Panc1 (cell line): ENCODE measurements around the gene ACAT2. TPM values are rescaled to one million over a fixed set of nuclear protein-coding genes. Genes with fewer than 3 reads are reported as not detected.

Source experiments
- ATAC-seq: fragments of 200-7000 bp; cut with Tn5 transposase; 2 replicates; pipeline ENCODE4 v1.9.1; 2020; ENCODE audit warnings: mild to moderate bottlenecking, moderate library complexity
- BruUV-seq: library from RNA; stranded (reverse); fragments of 400-500 nt; replicated peaks from 2 replicates; lab custom pipeline; 2021; lab: Mats Ljungman, UMichigan
- CTCF ChIA-PET: fragments of 300-600 bp; sonication (Branson Sonifier 250); formaldehyde crosslinking; loops from one replicate; lab custom pipeline; 2022; ENCODE audit warnings: antibody characterized with exemption; lab: Charles Lee
- POLR2A ChIA-PET: fragments of 300-600 bp; sonication (Branson Sonifier 250); formaldehyde crosslinking; loops from one replicate; lab custom pipeline; 2022; ENCODE audit warnings: antibody characterized with exemption; lab: Charles Lee
- DNase-seq: peaks from one replicate; pipeline ENCODE4 v3.0.0-alpha.2; 2010; ENCODE audit warnings: low read depth, low spot score
- H3K27ac ChIP-seq: 2 replicates; pipeline ENCODE4 v1.5.1; 2011; ENCODE audit warnings: mild to moderate bottlenecking, low read length, inconsistent platforms
- H3K27me3 ChIP-seq: fragments of 200-500 bp; sonication (Bioruptor generic); 2 replicates; pipeline ENCODE4 v1.6.0; 2014; ENCODE audit warnings: low read length, inconsistent platforms; ENCODE audit not compliant: control insufficient read depth, insufficient read depth
- H3K36me3 ChIP-seq: fragments of 200-500 bp; sonication (Bioruptor generic); 2 replicates; pipeline ENCODE4 v1.5.1; 2014; ENCODE audit warnings: inconsistent platforms, mild to moderate bottlenecking, low read length, moderate library complexity; ENCODE audit not compliant: control insufficient read depth, insufficient read depth
- H3K4me1 ChIP-seq: 2 replicates; pipeline ENCODE4 v1.5.1; 2011; ENCODE audit warnings: inconsistent platforms, mild to moderate bottlenecking, low read length, moderate library complexity; ENCODE audit not compliant: control insufficient read depth, insufficient read depth
- H3K4me3 ChIP-seq, 2 experiments: 2 replicates each; pipeline ENCODE4 v1.5.1; 2011 to 2012; ENCODE audit warnings: low read depth in 2 of 2, low read length in 2 of 2, mild to moderate bottlenecking in 2 of 2, inconsistent platforms in 1 of 2, moderate library complexity in 1 of 2
- H3K9me3 ChIP-seq: fragments of 200-500 bp; sonication (Bioruptor generic); 2 replicates; pipeline ENCODE4 v1.5.1; 2014; ENCODE audit warnings: low read depth, mild to moderate bottlenecking, inconsistent platforms, low read length, moderate library complexity; ENCODE audit not compliant: control insufficient read depth, insufficient read depth
- CTCF ChIP-seq: fragments of 450-650 bp; IDR thresholded peaks from 2 replicates; pipeline ENCODE4 v1.5.1; 2017; ENCODE audit warnings: mild to moderate bottlenecking
- POLR2AphosphoS5 ChIP-seq: IDR thresholded peaks from 2 replicates; pipeline ENCODE4 v1.6.1; 2012; ENCODE audit warnings: mild to moderate bottlenecking, low read depth, low read length, moderate library complexity
- REST ChIP-seq, 2 experiments: IDR thresholded peaks; 2 replicates each; pipeline ENCODE4 v1.6.1; 2011 to 2012; ENCODE audit warnings: low read depth in 2 of 2, control low read depth in 1 of 2, low read length in 1 of 2, mild to moderate bottlenecking in 1 of 2, moderate library complexity in 1 of 2; ENCODE audit not compliant: insufficient read depth in 1 of 2
- SIN3A ChIP-seq: IDR thresholded peaks from 2 replicates; pipeline ENCODE4 v1.6.1; 2012; ENCODE audit warnings: low read depth, mild to moderate bottlenecking, low read length, moderate library complexity, borderline replicate concordance; ENCODE audit not compliant: insufficient read depth
- TCF7L2 ChIP-seq: IDR thresholded peaks from 2 replicates; pipeline ENCODE4 v1.6.1; 2011; ENCODE audit warnings: mild to moderate bottlenecking, low read depth, low read length, inconsistent platforms
- in situ Hi-C: cut with HindIII; loops from 2 replicates; pipeline ENCODE4 v1.10.0; 2016; ENCODE audit warnings: low sequenced_read_pairs, low pct_unique_long_range_greater_than_20kb
- intact Hi-C: fragments of 100-400 bp; cut with micrococcal nuclease; formaldehyde crosslinking; loops from one replicate; pipeline ENCODE4 v1.10.0; 2022; ENCODE audit not compliant: unreplicated experiment
- total RNA-seq: library from RNA; stranded (reverse); gene quantifications from one replicate; pipeline ENCODE4 v1.2.1, GENCODE V29; 2021; ENCODE audit not compliant: unreplicated experiment

The ACAT2 gene
- total RNA-seq, 1 experiment from 2014 or later, result 112 TPM

DNA sequence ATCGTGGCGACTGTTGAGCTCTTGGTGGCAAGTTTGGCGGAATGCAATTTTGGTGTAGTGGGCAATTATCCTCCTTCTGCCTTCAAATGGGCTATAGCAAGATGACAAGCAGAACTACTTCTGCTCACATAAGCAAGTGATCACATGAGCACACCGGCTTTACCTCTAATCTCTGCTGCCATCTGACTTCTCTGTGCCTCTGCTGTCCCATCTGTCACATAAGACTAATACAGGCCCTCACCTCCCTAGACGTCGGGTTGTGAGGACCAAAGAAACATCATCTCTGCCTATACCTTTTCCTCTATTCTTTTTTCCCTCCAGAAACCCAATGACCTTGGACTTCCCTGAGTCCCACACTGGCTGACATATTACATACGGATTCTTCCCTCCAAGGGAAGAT lies 47.9 kb upstream of the ACAT2 start:
- CTCF ChIA-PET, result no interaction called here
- no peak overlapping the region for H3K27ac ChIP-seq
- intact Hi-C loops, result no loop called here
- ATAC-seq (no peak), DNase-seq (no peak)
- BruUV-seq, result no TSS peak
- H3K9me3 ChIP-seq, result no peaks in the 10 kb centered on the region
- H3K27me3 ChIP-seq, result no peaks in the 10 kb centered on the region
- H3K4me3 ChIP-seq, result no peak overlapping the region
- POLR2A ChIA-PET, result no interaction called here
- H3K4me1 ChIP-seq, result 0 out of 2 replicates have a peak, but pooled peaks cover 3% of the 10 kb centered on the region
- no peaks in the 10 kb centered on the region for H3K36me3 ChIP-seq
- TF ChIP-seq SIN3A (no peak), TCF7L2 (no peak), CTCF (no peak)
- in situ Hi-C loops, result no loop called here

DNA sequence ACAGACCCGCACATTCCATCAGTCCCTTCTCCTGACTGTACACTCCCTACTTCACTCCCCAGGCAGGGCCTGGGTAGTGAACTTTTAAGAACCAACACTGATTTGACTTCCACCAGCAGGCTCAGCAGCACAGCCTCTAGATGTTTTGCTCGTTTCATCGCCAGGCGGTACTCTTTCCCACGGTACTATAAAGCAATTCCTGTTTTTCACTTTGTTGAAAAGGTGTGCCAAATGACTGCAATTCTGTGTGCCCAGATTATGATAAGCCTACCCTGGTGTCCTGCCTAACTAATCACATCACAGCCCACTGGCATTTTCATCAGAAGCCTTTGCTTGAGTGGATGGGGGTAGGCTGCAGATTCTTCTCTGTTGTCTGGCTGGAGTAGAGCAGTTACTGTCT lies 47.4 kb upstream of the ACAT2 start:
- no peak for ATAC-seq
- ChIA-PET CTCF (no interaction called here), POLR2A (no interaction called here)
- intact Hi-C loops (no loop called here), in situ Hi-C loops (no loop called here)
- Histone ChIP-seq H3K27me3 (no peaks in the 10 kb centered on the region), H3K36me3 (no peaks in the 10 kb centered on the region), H3K27ac (no peak overlapping the region), H3K4me3 (no peak overlapping the region), H3K9me3 (no peaks in the 10 kb centered on the region), H3K4me1 (0 out of 2 replicates have a peak, but pooled peaks cover 3% of the 10 kb centered on the region)
- no TSS peak for BruUV-seq
- no peak for DNase-seq
- TF ChIP-seq POLR2AphosphoS5 (no peak), TCF7L2 (no peak), CTCF (no peak)

DNA sequence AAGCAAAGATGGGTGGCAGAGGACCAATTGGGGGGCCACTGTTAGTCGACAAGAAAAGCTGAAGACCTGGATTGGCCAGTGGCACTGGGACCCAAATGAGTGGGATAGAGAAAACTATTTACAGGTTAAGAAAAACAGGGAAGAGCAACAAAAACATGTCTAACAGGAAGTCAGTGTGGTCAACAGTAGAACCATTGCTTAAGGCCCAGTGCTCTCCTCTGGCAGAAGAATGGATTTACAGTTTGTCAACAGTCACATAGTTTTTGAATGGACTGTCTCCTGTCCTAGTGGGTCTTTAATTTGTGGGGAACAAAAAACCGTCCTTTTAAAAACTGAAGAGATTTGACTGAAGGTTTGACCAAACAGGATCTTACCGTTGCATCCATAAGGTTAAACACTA lies 46.7 kb upstream of the ACAT2 start:
- no peaks in the 10 kb centered on the region for H3K27me3 ChIP-seq
- ChIA-PET CTCF (no interaction called here), POLR2A (no interaction called here)
- no peaks in the 10 kb centered on the region for H3K36me3 ChIP-seq
- intact Hi-C loops, result no loop called here
- in situ Hi-C loops, result no loop called here
- no peak overlapping the region for H3K27ac ChIP-seq
- no TSS peak for BruUV-seq
- no peak overlapping the region for H3K4me3 ChIP-seq
- DNase-seq (no peak), ATAC-seq (no peak)
- H3K4me1 ChIP-seq, result 0 out of 2 replicates have a peak, but pooled peaks cover 3% of the 10 kb centered on the region
- TF ChIP-seq POLR2AphosphoS5 (no peak), TCF7L2 (no peak), SIN3A (no peak), REST (IDR thresholded peaks at IDR 0.05; ENCODE audit: insufficient read depth in 1 of 2, low read depth in 2 of 2, low read length in 1 of 2) (no peak), CTCF (no peak)
- H3K9me3 ChIP-seq, result no peaks in the 10 kb centered on the region
